Measurements from ENCODE around the gene FTCD. TPM values are rescaled to one million over a fixed set of nuclear protein-coding genes. Genes with fewer than 3 reads are reported as not detected.

FTCD gene
- total and polyA plus RNA-seq, 2 of the 8 experiments (the other 6 are each of a cell fraction or from before 2014, with no cell fraction given): 3.3 to 4.9 TPM

GRCh38 chr21:46121286-46122221 is 33.8 kb downstream of the FTCD start:
- no peaks in the 10 kb centered on the region for H3K9me3 ChIP-seq (ENCODE audit: insufficient read depth in 2 of 2, low read depth in 1 of 2, low read length in 1 of 2)
- H3K4me2 ChIP-seq (ENCODE audit: insufficient read depth in 1 of 2, low read depth in 2 of 2, low read length in 2 of 2): no peak overlapping the region
- no peak overlapping the region for H3K14ac ChIP-seq (ENCODE audit: insufficient read length)
- H3K36me3 ChIP-seq (ENCODE audit: control insufficient read depth in 2 of 4, insufficient read depth in 4 of 4, low read length in 3 of 4): peaks cover 0 to 24% (median 2%) of the 10 kb centered on the region in 4 experiments; a peak in 2 of 8 replicates
- no peak overlapping the region for H3K56ac ChIP-seq (replicated peaks; ENCODE audit: insufficient read length, low read depth, low read length)
- H2AK5ac ChIP-seq (ENCODE audit: low read depth, low read length): no peak overlapping the region
- FAIRE-seq (no peak), DNase-seq (ENCODE audit: low read depth in 1 of 2, low spot score in 2 of 2) (peak in 1 of 2 experiments; percentile 39)
- no peaks in the 10 kb centered on the region for H3K79me2 ChIP-seq (ENCODE audit: control insufficient read depth in 1 of 2, insufficient read depth in 2 of 2, low read length in 2 of 2)
- no peak overlapping the region for H2BK20ac ChIP-seq (ENCODE audit: low read length)
- H3K23ac ChIP-seq (ENCODE audit: insufficient read length): no peak overlapping the region
- CTCF ChIA-PET (ENCODE audit: partially characterized antibody): interaction anchor here (1.1 kb wide), 1 partner anchor 11 kb away, joined by 4 read pairs; no protein-coding TSS in a partner anchor
- H2AFZ ChIP-seq (ENCODE audit: low read length): no peak overlapping the region
- peaks cover 7% of the 10 kb centered on the region; the same call in 1 of the 2 replicates for H3K23me2 ChIP-seq (ENCODE audit: low read depth, low read length)
- no peak overlapping the region for H2BK5ac ChIP-seq (ENCODE audit: low read depth, low read length)
- no peaks in the 10 kb centered on the region for H3K27me3 ChIP-seq (replicated peaks in 1 of 4; ENCODE audit: control insufficient read depth in 3 of 4, extremely low read depth in 1 of 4, insufficient read depth in 3 of 4, low read length in 3 of 4)
- no peak overlapping the region for H4K5ac ChIP-seq (ENCODE audit: insufficient read length, low read depth, low read length)
- H3K79me1 ChIP-seq (ENCODE audit: low read depth, low read length): no peaks in the 10 kb centered on the region
- no peak overlapping the region for H4K91ac ChIP-seq (replicated peaks; ENCODE audit: insufficient read length, low read length)
- no peak overlapping the region for H3K18ac ChIP-seq (ENCODE audit: extremely low read depth, low read length)
- H4K20me1 ChIP-seq (replicated peaks in 1 of 2; ENCODE audit: control insufficient read depth in 1 of 2, insufficient read depth in 2 of 2, low read length in 2 of 2): peaks cover 0 to 12% of the 10 kb centered on the region in 2 experiments
- H4K8ac ChIP-seq (ENCODE audit: extremely low read depth, insufficient read depth, low read length): no peak overlapping the region
- H3K9ac ChIP-seq (replicated peaks in 1 of 4; ENCODE audit: extremely low read depth in 1 of 4, low read depth in 3 of 4, low read length in 3 of 4): no peak overlapping the region
- H3K4me1 ChIP-seq (replicated peaks in 1 of 4; ENCODE audit: control insufficient read depth in 3 of 4, insufficient read depth in 4 of 4, low read length in 3 of 4): no peaks in the 10 kb centered on the region
- H3K4ac ChIP-seq (replicated peaks; ENCODE audit: insufficient read length, low read depth, low read length): no peak overlapping the region
- POLR2A ChIA-PET (ENCODE audit: partially characterized antibody): interaction anchor here (0.6 to 1.2 kb wide), 3 partner anchors 16 to 155 kb away, joined by 3 read pairs; no protein-coding TSS in a partner anchor
- 93% methylated on average over 25 of the region's 29 CpGs; no CpG with 5 or more reads in 1 of the 2 experiments for WGBS, 2 experiments (ENCODE audit: extremely low coverage in 1 of 2, insufficient coverage in 1 of 2, insufficient read length in 1 of 2, insufficient replicate concordance in 2 of 2, low coverage in 1 of 2, low lambda C conversion rate in 2 of 2, missing lambda C conversion rate in 1 of 2)
- no peak overlapping the region for H3K4me3 ChIP-seq (ENCODE audit: extremely low read depth in 1 of 4, insufficient read depth in 2 of 4, low read depth in 3 of 4, low read length in 4 of 4)
- no peak overlapping the region for H2BK15ac ChIP-seq (ENCODE audit: low read length)
- H3K27ac ChIP-seq (ENCODE audit: low read depth, low read length): no peak overlapping the region
- no peak overlapping the region for H2BK120ac ChIP-seq (replicated peaks; ENCODE audit: low read depth, low read length)
- H2BK12ac ChIP-seq (ENCODE audit: low read depth, low read length): no peak overlapping the region
- TF ChIP-seq SP4 (IDR thresholded peaks at IDR 0.05; ENCODE audit: low read length) (no peak), CTBP2 (IDR thresholded peaks at IDR 0.05; ENCODE audit: borderline replicate concordance, insufficient read depth, insufficient read length, low read length) (no peak), POU5F1 (IDR thresholded peaks at IDR 0.05; ENCODE audit: low read depth, low read length) (no peak), KDM1A (IDR thresholded peaks at IDR 0.05; ENCODE audit: borderline replicate concordance, low read length) (no peak), HDAC6 (IDR thresholded peaks at IDR 0.05; ENCODE audit: low read depth, low read length) (no peak), JUND (IDR thresholded peaks at IDR 0.05; ENCODE audit: low read length) (no peak), KDM4A (IDR thresholded peaks at IDR 0.05; ENCODE audit: low read depth, low read length, severe bottlenecking) (no peak), JUN (IDR thresholded peaks at IDR 0.05; ENCODE audit: low read depth, low read length) (no peak)
- TF ChIP-seq, protein P1, sequence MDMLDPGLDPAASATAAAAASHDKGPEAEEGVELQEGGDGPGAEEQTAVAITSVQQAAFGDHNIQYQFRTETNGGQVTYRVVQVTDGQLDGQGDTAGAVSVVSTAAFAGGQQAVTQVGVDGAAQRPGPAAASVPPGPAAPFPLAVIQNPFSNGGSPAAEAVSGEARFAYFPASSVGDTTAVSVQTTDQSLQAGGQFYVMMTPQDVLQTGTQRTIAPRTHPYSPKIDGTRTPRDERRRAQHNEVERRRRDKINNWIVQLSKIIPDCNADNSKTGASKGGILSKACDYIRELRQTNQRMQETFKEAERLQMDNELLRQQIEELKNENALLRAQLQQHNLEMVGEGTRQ (IDR thresholded peaks at IDR 0.05; ENCODE audit: low read length): no peak
- TF ChIP-seq, protein P2, sequence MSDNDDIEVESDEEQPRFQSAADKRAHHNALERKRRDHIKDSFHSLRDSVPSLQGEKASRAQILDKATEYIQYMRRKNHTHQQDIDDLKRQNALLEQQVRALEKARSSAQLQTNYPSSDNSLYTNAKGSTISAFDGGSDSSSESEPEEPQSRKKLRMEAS (IDR thresholded peaks at IDR 0.05): no peak

All from H1 (cell line).